Chondrocyte (in vitro differentiated cells): Measurements from ENCODE around the gene OSBPL5. TPM values are rescaled to one million over a fixed set of nuclear protein-coding genes. Genes with fewer than 3 reads are reported as not detected.

Experiments
- DNase-seq: peaks from one replicate; pipeline ENCODE4 v3.0.0; 2021; ENCODE audit warnings: mixed read lengths, low spot score
- H3K27ac Mint-ChIP-seq: one replicate; pipeline ENCODE4 v1.8.0; 2021; ENCODE audit warnings: mild to moderate bottlenecking, moderate library complexity, mixed read lengths; ENCODE audit not compliant: unreplicated experiment
- H3K27me3 Mint-ChIP-seq: 2 replicates; pipeline ENCODE4 v1.8.0; 2021; ENCODE audit warnings: low read depth, mixed read lengths
- H3K36me3 Mint-ChIP-seq: 2 replicates; pipeline ENCODE4 v1.8.0; 2021; ENCODE audit warnings: low read depth, mixed read lengths
- H3K4me1 Mint-ChIP-seq: 2 replicates; pipeline ENCODE4 v1.8.0; 2021; ENCODE audit warnings: low read depth, mild to moderate bottlenecking, mixed read lengths
- H3K4me3 Mint-ChIP-seq: one replicate; pipeline ENCODE4 v1.8.0; 2021; ENCODE audit warnings: mild to moderate bottlenecking, moderate library complexity, mixed read lengths; ENCODE audit not compliant: unreplicated experiment
- H3K9me3 Mint-ChIP-seq: 2 replicates; pipeline ENCODE4 v1.8.0; 2021; ENCODE audit warnings: low read depth, mixed read lengths
- CTCF ChIP-seq: fragments of 200-600 bp; sonication (generic); IDR thresholded peaks from 2 replicates; pipeline ENCODE4 v1.5.0; 2021; ENCODE audit warnings: antibody characterized with exemption, mild to moderate bottlenecking, moderate library complexity
- total RNA-seq: library from RNA; stranded (reverse); gene quantifications from 3 replicates; pipeline ENCODE4 v1.2.1, GENCODE V29; 2021

OSBPL5 gene
- total RNA-seq, 1 donor from 2014 or later, result 43.9 TPM

GRCh38 chr11:3109434-3109833 lies 55.7 kb downstream of the OSBPL5 start:
- TF ChIP-seq CTCF, result no peak
- Mint-ChIP-seq H3K4me3 (no peak overlapping the region), H3K27ac (no peak overlapping the region), H3K36me3 (peaks cover 22% of the 10 kb centered on the region), H3K27me3 (no peaks in the 10 kb centered on the region), H3K9me3 (peaks cover 3% of the 10 kb centered on the region), H3K4me1 (peaks cover 4% of the 10 kb centered on the region)
- no peak for DNase-seq

GRCh38 chr11:3108183-3108721 lies 56.9 kb downstream of the OSBPL5 start:
- Mint-ChIP-seq H3K27me3 (no peaks in the 10 kb centered on the region), H3K36me3 (peaks cover 18% of the 10 kb centered on the region), H3K9me3 (no peaks in the 10 kb centered on the region), H3K4me3 (no peak overlapping the region), H3K27ac (no peak overlapping the region), H3K4me1 (no peaks in the 10 kb centered on the region)
- DNase-seq, result no peak
- TF ChIP-seq CTCF, result no peak

- peak; percentile 91 for DNase-seq
- TF ChIP-seq CTCF, result no peak
- no peaks in the 10 kb centered on the region for H3K9me3 Mint-ChIP-seq
- no peak overlapping the region for H3K4me3 Mint-ChIP-seq
- H3K27ac Mint-ChIP-seq, result no peak overlapping the region
- H3K4me1 Mint-ChIP-seq, result no peaks in the 10 kb centered on the region
- peaks cover 17% of the 10 kb centered on the region for H3K36me3 Mint-ChIP-seq
- H3K27me3 Mint-ChIP-seq, result no peaks in the 10 kb centered on the region
Observed at GRCh38 chr11:3107608-3108182, 57.4 kb downstream of the OSBPL5 start.

- Mint-ChIP-seq H3K36me3 (peaks cover 12% of the 10 kb centered on the region), H3K27me3 (no peaks in the 10 kb centered on the region), H3K4me1 (no peaks in the 10 kb centered on the region), H3K4me3 (no peak overlapping the region), H3K9me3 (no peaks in the 10 kb centered on the region), H3K27ac (no peak overlapping the region)
- TF ChIP-seq CTCF, result no peak
- DNase-seq, result no peak
Observed at GRCh38 chr11:3106736-3107524, 58.2 kb downstream of the OSBPL5 start.

- Mint-ChIP-seq H3K27ac (no peak overlapping the region), H3K4me3 (no peak overlapping the region), H3K36me3 (peaks cover 13% of the 10 kb centered on the region), H3K4me1 (no peaks in the 10 kb centered on the region), H3K27me3 (no peaks in the 10 kb centered on the region), H3K9me3 (no peaks in the 10 kb centered on the region)
- DNase-seq, result no peak
- no peak for TF ChIP-seq CTCF
Observed at GRCh38 chr11:3105791-3106735, 59.0 kb downstream of the OSBPL5 start.
